Forelimb muscle (tissue), 1 donor: ENCODE results near the gene ZC3H8. TPM values are rescaled to one million over a fixed set of nuclear protein-coding genes. Genes with fewer than 3 reads are reported as not detected.

Source experiments
- DNase-seq: peaks from one replicate; pipeline ENCODE4 v3.0.0-alpha.2; 2013; ENCODE audit warnings: low read depth
- polyA plus RNA-seq: library from polyadenylated mRNA; unstranded; fragments of 120-200 nt; gene quantifications from one replicate; pipeline ENCODE4 v1.2.1, GENCODE V29; 2013; ENCODE audit not compliant: insufficient read length

ZC3H8 gene
- polyA plus RNA-seq, 1 donor, result 14.6 TPM

DNA sequence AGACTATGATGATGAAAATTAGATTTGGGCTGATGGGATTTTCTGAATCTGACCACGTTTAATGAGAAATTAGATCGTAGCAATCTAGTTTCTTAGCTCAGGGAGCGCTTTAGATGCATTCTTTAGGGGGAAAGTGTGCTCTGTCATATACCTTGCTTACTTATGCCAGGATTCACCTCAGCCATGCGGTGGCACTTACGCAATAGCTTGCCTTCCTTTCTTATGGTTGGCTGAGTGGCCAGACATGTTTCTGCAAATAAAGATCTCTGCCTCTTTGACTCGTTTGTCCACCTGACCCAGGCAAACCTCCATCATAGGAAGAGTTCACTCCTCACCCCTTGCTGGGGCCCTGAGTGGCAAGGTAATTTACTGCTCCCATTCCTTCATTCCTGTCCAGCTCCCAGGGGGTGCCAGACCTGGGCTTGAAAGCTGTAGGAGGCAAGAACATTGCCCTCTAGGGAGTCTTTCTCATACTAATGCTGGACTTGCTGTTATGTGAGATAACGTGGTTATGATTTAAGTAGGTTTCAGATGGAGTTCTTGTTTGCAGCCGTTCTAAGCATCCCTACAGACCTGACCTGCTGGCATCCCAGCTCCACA is 59.6 kb downstream of the ZC3H8 start:
- DNase-seq, result no peak

DNA sequence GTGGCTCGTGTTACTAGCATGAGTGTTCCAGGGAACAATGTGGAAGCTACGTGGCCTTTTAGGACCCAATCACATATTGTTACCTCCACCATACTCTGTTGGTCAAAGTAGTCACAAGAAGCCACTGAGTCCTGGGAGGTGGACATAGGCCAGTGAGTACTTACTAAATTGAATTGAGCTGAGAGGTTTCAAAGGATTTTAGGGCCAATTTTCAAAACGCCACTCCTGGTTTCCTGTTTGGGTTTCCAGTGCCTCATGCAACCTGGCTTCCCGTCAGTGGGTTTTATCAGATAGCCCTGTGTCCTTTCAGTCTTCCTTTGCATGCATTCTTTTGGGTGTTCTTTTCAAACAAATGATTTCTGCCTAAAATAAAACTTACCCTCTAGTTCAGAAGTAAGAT is 60.4 kb downstream of the ZC3H8 start:
- DNase-seq, result no peak

- no peak for DNase-seq
Observed at GRCh38 chr2:112194028-112194427, 60.8 kb downstream of the ZC3H8 start.

DNA sequence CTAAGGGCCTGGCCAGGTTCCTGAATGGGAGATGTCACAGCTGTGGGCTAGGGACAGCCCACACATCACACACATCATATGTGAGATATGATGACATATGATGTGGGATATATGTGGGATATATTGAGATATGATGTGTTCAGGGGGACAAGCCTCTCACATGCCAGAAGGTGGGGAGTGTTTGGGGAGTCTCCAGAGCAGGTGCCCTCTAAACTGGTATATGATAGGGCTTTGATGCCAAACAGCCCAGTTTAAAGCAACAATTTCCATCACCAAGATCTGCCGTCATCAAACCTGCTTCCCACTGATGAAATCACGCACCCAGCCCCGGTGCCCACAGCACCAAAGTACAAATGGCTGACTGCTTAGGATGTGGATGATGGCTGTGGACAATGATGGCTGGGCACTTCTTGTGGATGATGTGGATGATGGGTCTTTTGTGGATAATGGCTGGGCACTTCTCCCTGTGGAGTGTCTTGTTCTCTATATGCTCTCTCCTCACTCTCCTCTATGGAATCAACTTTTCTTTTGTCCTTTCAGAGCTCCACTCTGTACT is 65.8 kb downstream of the ZC3H8 start:
- no peak for DNase-seq

DNA sequence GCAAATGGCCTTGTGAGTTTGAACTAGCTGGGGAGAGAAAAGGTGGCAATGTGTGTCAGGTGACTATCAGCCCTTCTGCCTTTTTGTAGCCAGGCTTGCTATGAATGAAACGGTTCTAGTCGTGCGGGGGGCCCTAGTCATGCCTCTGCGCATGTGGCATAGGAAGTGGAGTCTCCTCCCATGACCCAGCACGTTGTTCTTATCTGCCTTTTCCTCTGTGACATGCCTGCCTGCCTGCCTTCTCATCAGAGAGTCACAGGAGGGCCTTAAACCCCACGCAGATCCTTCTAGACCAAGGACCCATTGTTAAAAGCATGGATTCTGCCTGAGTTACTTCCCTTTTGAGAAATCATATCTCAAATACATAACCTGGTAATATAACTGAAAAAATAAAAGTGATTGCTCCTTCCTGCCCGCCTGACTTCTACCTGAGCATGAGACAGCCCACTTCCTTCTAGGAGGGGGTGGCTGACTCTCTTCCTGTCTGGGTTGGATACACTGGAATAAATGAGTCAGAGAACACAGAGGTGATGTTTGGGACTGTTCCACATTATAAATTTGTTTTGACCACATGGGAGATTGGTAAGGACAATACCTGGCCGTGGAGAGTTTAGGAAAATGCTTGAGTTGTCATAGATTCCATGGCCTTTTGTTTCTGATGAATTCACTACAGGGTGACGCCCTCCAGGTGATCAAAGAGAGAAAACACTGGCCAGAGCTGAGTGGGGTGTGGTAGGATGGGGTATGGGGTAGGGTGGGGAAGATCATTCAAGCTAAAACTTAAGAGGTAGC is 66.8 kb downstream of the ZC3H8 start:
- no peak for DNase-seq

- DNase-seq, result no peak
Observed at GRCh38 chr2:112187046-112187715, 67.7 kb downstream of the ZC3H8 start.

DNA sequence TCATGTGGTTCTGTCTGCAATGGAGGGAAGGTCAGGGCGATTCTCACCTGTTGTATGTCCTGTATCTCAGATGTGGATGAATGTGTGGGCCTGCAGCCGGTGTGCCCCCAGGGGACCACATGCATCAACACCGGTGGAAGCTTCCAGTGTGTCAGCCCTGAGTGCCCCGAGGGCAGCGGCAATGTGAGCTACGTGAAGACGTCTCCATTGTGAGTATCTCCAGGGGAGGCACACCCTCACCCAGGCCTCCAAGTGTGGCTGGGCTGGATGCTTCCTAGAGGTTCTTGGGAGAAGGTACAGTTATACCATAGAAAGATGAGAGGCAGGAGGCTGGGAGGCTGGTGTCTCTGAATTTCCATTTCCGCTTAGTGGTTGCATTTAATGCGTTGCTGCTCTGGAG is 69.7 kb downstream of the ZC3H8 start:
- no peak for DNase-seq

- no peak for DNase-seq
Observed at GRCh38 chr2:112184121-112184520, 70.7 kb downstream of the ZC3H8 start.

DNA sequence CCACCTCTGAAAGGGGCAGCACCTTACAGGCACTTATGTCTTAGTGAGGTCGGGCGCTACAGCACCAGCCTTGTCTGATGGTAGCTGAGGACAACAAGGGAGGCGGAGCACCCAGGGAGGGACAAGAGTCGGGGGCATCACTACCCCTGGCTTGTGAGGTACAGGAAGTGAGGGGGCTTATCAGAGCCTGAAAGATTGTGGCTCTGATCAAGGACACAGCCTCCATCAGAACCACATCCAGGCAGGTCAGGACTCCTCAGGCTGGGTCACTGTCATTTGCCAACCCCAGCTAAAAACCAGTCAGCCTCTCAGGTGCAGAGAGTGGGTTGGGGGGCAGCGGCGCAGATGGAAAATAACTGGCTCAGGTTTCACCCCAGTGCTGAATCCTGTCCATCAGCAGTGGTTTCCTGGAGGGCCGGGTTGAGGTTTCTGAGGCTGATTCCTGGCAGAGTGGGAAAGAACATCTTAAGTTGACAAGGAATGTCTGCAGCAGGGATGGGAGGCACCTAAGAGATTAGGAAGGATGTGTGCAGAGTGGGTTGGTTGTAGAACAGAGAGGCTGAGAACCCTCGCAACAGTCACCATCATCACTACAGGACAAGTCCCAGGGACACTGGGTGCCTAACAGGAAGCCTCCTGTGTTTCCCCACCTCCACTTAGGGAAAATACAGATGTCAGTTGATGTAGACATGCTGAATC is 71.4 kb downstream of the ZC3H8 start:
- no peak for DNase-seq

GRCh38 chr2:112182581-112183034 is 72.2 kb downstream of the ZC3H8 start:
- DNase-seq, result no peak

DNA sequence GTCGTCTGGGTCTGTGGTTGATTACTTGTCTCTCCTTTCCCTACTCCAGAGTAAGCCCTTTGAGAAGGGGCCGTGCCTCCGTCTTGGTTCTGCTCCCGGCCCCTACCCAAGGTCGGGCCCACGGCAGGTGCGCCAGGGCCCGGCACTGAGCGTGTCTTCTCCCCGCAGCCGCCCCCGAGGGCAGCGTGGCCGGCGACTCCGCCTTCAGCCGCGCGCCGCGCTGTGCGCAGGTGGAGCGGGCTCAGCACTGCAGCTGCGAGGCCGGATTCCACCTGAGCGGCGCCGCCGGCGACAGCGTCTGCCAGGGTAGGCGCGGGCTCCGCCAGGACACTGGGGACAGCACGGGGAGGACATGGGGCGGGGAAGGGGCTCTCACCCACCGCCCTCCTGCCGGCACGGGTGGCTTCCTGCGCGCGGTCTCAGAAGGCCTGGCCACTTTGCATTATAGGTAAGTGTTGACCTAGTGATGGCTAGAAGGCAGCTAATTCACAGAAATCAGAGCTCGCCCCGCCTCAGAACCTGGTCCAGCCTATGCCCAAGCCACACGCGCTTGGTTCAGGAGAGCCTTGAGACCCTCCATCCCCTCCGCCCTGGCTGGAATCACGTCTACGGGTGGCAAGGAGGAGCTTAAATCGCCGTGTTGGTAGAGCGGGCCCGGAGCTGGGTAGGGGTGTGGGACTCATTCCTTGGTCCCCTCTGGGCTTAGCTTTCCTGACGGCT is 73.1 kb downstream of the ZC3H8 start:
- DNase-seq, result no peak

DNA sequence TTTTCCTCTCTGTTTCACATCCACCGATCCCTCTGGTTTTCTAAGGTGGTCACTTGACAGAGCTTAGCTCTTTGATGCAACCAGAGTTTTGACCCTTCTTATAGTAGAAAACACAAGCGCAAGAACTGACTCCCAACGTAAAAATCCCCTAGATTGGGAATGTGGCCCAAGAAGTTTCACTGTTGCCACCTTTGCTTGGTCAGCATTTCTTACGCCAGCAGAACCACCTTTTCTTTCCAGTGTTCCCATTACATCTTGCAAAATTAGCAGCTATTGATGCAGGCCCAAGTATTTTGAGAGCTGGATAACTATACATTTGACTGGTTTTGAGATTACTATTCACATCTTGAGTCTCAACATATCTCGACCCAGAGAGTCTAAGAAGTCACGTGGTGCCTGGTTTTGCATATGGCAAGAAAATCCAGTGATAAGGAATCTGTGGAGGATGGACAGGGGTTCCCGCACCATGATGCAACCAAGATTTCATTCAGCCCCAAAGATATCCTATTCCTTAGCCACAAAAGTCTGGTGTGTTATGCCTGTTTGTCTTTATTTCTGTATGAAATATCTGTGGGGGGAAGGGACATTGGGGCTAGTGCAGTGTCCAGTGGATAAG is 78.8 kb downstream of the ZC3H8 start:
- DNase-seq, result no peak

DNA sequence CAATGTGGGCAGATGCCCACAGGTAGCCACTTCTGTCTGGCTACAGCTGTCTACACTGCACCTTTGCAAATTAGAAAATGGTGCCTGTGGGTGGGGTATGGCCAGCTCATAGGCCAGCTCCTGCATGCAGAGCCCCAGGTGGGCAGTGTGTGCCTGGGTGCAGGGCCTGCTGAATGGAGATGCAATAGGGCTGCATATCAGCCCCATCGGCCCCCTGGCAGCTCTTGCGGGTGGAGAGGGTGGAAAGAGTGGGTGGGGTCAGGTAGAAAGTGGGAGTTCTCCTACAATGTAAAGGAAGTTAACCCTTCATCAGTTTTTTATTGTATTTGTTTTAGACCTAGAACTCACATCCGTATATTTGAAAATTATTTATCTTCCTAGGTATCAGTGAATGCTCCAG is 79.5 kb downstream of the ZC3H8 start:
- DNase-seq, result no peak

DNA sequence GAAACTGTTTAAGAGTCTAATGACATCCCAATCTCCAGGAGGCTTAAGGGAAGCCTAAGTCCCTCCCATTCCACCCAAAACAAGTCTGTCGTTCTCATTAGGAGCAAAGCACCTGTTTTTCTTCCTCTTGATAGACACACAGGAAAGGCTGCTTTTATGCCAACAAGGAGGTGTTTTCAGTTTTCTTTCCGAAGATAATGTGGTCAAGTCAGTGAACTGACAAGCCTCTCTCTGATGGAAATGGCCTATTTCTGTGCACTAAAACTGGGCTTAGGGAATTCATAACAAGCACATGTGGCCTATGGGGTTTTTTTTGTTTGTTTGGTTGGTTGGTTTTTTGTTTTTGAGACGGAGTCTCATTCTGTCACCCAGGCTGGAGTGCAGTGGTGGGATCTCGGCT is 80.5 kb downstream of the ZC3H8 start:
- DNase-seq, result no peak

- no peak for DNase-seq
Observed at GRCh38 chr2:112173646-112174319, 81.1 kb downstream of the ZC3H8 start.

- DNase-seq, result no peak
Observed at GRCh38 chr2:112170495-112170894, 84.3 kb downstream of the ZC3H8 start.

GRCh38 chr2:112168422-112169124 is 86.3 kb downstream of the ZC3H8 start:
- DNase-seq, result no peak

DNA sequence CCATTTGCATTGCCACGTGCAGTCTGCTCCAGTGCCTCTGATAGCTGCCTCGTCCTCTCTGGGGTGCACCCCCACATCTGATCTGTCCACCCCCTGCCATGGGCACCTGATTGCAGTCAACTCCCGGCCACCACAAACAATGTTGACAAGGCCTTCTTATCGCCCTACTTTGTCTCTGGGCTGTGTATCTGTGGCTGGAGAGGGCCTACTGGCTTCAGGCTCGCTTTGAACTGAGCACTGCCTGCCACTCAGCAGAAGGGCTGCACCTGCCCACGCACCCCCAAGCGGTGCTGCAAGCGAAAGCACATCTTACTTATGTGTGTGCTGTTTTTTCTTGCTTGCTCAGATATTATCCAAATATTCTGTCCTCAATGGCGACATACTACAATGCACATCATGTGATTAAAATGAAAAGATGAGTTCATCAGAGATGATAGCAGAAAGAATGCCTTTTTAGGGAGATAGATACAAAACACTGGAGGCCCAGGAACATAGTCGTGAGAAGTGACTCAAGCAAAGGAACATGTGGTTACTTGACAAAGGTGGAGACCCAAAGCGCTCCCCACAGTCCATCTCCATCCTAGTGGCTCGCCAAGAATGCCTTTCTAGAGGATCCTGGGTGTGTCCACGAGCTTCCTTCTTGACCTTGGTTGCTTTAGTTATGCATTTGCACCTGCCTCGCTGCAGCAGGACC is 87.9 kb downstream of the ZC3H8 start:
- DNase-seq, result no peak

GRCh38 chr2:112165296-112165695 is 89.5 kb downstream of the ZC3H8 start:
- no peak for DNase-seq
